A172 (cell line): ENCODE measurements around the gene MRPL20. TPM values are rescaled to one million over a fixed set of nuclear protein-coding genes. Genes with fewer than 3 reads are reported as not detected.
"Not testable (repeated sequence)": the region's sequence is repeated elsewhere in the genome, so short reads cannot be mapped to it uniquely, and the experiment has no call there.

ENCODE experiments used
- DNase-seq: peaks from one replicate; pipeline ENCODE4 v3.0.0-alpha.2; 2015; ENCODE audit warnings: low spot score
- total RNA-seq: library from RNA; depleted of rRNA; stranded (reverse); fragments of >200 nt; shearing (Covaris generic); gene quantifications from 2 replicates; pipeline ENCODE4 v1.2.3, GENCODE V29; 2014; rRNA removed

MRPL20 gene
- total RNA-seq: 117 and 151 TPM in 2 replicates

- DNase-seq: peak; percentile 66
Measured at GRCh38 chr1:1406821-1407635, at the start of gene MRPL20. Gene MRPL20, minus strand, starts transcription at chr1:1407293. Its CDS starts 76 bp downstream, at chr1:1407217.

- DNase-seq: not testable (repeated sequence)
Measured at GRCh38 chr1:1456683-1457255, 49.7 kb upstream of the MRPL20 start.

- DNase-seq: not testable (repeated sequence)
Measured at GRCh38 chr1:1455934-1456333, 48.8 kb upstream of the MRPL20 start.

- no peak for DNase-seq
Measured at GRCh38 chr1:1455366-1455884, 48.3 kb upstream of the MRPL20 start.

- not testable (repeated sequence) for DNase-seq
Measured at GRCh38 chr1:1454286-1455056, 47.4 kb upstream of the MRPL20 start.

- DNase-seq: no peak
Measured at GRCh38 chr1:1452882-1453281, 45.8 kb upstream of the MRPL20 start.

GRCh38 chr1:1452365-1452739, 45.3 kb upstream of the MRPL20 start:
- not testable (repeated sequence) for DNase-seq

GRCh38 chr1:1451696-1452364, 44.7 kb upstream of the MRPL20 start:
- DNase-seq: no peak

GRCh38 chr1:1450616-1451015, 43.5 kb upstream of the MRPL20 start:
- DNase-seq: not testable (repeated sequence)

- no peak for DNase-seq
Measured at GRCh38 chr1:1449099-1449739, 42.1 kb upstream of the MRPL20 start, which contains the start of gene ATAD3C. Gene ATAD3C, plus strand, starts transcription at chr1:1449689. Its CDS starts 995 bp downstream, at chr1:1450684.

GRCh38 chr1:1446631-1447030, 39.5 kb upstream of the MRPL20 start:
- DNase-seq: not testable (repeated sequence)

- DNase-seq: no peak
Measured at GRCh38 chr1:1442069-1442770, 35.1 kb upstream of the MRPL20 start.

GRCh38 chr1:1441002-1441888, 34.2 kb upstream of the MRPL20 start:
- no peak for DNase-seq

- DNase-seq: no peak
Measured at GRCh38 chr1:1440262-1441001, 33.3 kb upstream of the MRPL20 start.

GRCh38 chr1:1439546-1440261, 32.6 kb upstream of the MRPL20 start:
- no peak for DNase-seq

GRCh38 chr1:1438531-1439381, 31.7 kb upstream of the MRPL20 start:
- no peak for DNase-seq

- DNase-seq: peak; percentile 32
Measured at GRCh38 chr1:1437904-1438376, 30.8 kb upstream of the MRPL20 start.
